GM21723 (cell line): ENCODE results near the gene FLT1.
A peak's percentile ranks its signal among the peaks of the same experiment; 100 is the strongest.

ENCODE experiments used
- ATAC-seq: cut with Tn5 transposase; IDR thresholded peaks from one replicate; pipeline ENCODE4 v1.9.1; 2021; ENCODE audit warnings: mild to moderate bottlenecking, moderate library complexity; ENCODE audit not compliant: unreplicated experiment

Gene FLT1

GRCh38 chr13:28349907-28350654 is 144.8 kb downstream of the FLT1 start:
- no peak for ATAC-seq

DNA sequence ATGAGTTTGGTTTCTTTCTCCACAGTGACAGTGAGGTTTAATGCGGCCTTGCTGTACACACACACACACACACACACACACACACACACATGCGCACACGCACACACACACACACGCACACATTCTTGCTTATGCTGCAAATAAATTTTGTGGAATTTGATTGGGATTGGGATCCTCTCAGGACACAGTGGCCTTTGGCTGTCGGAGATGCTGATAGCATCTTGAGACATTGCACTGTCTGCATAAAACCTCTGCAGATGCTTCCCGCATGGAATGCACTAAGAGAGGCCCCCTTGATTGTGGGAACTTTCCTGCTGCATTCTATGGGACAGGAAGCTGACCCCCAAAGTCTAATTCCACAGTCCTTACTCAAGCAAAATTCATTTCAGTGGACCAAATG is 145.6 kb downstream of the FLT1 start:
- ATAC-seq = no peak

DNA sequence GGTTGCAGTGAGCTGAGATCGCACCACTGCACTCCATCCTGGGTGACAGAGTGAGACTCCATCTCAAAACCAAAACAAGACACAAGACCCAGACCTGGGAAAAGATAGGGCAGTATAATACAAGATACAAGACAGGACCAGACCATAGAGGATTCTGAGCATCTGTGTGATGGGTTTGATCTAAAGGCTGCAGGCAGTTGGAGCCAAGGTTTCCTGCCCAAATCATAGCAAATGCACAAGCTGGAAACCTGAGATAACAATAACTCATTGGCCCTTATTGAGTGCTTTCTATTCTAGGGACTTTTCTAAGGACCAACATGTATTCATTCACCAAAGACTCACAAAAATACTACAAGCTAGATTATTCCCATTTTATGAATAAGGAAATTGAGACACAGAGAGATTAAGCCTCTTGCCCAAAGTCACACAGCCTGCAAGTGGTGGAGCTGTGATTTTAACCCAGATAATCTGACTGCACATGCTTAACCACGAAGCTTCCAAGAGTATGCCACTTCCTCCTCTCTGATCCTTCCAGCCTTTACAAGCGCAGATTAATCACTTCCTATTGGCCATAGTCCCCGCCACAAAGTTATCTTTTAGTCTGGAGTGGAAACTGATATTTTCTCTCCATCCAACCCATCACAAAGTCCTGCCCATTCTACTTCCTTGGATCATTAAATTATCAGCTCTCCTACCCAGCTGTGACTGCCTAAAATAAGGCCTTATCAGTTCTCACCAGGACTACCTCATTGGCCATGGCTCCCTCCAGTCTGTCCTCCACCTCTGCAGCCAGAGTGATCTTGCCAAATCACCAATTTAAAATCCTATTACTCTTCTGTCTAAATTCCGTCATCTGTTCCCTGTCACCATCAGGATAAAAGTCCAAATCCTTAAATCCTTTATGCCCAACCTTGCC is 147.2 kb downstream of the FLT1 start:
- ATAC-seq = no peak

GRCh38 chr13:28346154-28346553 is 148.8 kb downstream of the FLT1 start:
- ATAC-seq = no peak

- no peak for ATAC-seq
These were observed 150.8 kb downstream of the FLT1 start for GRCh38 chr13:28344163-28344562.

DNA sequence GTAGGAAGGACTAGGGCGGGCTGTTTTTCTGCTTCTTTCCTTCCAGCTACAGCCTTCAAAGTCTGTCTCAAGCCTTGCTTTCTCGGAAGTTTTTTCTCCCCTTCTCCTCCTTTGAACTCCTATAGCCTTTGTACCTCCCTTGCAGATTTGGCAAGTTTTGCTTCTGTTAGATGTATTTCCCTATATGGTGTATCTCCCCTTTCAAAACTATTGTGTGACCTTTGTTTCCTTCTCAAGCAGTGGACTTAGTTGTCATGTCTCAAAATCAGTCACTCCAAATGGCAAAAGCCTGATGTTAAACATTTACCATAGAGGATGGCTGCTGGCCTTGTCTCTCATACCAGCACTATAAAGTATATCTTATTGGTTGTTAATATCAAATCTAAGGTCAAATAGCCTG is 152.7 kb downstream of the FLT1 start:
- ATAC-seq = no peak

DNA sequence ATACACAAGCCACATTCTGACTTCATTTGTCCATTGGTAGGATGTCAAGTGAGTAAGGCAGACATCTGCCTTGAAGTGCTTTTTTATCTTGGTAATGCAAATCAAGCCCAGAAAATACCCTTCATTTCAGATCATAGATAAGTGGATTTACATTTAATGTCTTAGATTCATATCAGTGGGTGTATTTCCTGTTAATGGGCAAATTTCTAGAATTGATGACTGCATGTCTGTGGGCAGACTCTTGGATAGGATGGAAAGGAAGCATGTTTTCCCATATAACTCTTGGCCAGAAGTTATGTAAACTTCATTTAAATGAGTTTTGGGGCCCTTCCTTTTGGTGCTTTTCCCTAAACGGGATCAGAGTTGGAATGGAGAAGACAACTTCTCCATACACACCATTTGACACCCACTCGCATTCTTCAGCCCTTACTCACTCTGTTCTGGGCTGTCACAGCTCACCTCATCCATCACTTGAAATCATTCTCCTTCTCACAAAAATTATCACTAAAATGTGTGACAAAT is 154.6 kb downstream of the FLT1 start:
- ATAC-seq = no peak

- ATAC-seq = no peak
These were observed 155.5 kb downstream of the FLT1 start for GRCh38 chr13:28339419-28339818.

- ATAC-seq = no peak
These were observed 156.2 kb downstream of the FLT1 start for GRCh38 chr13:28338742-28339141.

- no peak for ATAC-seq
These were observed 156.8 kb downstream of the FLT1 start for GRCh38 chr13:28338006-28338574.

DNA sequence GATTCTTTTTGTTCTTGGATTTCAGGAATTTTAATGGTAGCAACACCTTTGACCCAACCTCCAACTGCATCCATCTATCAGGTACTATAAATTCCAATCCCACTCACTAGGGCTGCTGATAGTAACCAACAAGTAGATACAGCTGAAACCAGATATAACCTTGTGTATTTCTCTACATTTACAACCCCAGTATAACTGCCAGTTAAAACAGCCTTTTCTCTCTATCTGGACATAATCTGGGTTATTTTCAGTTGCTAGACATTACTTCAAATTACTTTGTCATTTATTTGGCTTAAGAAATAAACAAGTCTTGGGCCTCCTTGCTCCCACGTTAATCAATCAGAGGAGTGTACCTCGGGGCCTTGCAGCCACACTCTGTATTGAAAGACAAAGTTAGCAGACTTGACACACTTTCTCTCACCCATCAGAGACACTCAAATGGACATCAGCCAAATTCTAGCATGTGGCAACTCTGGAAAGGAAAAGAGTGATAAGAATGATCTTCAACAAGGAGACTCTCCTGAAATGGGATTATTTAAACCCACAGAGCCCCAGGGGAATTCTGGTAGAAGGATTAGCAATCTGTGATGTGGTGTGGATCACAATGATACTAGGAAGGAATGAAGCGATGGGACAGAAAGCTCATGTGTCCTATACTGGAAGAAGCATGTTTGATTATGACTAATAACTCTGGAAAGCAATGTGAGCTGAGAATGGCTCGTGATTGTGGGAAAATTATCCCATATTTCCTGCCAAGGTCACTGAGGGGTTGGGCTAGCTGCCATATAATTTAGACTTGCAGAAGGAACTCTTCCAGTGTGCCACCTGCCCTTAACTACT is 157.5 kb downstream of the FLT1 start:
- no peak for ATAC-seq

DNA sequence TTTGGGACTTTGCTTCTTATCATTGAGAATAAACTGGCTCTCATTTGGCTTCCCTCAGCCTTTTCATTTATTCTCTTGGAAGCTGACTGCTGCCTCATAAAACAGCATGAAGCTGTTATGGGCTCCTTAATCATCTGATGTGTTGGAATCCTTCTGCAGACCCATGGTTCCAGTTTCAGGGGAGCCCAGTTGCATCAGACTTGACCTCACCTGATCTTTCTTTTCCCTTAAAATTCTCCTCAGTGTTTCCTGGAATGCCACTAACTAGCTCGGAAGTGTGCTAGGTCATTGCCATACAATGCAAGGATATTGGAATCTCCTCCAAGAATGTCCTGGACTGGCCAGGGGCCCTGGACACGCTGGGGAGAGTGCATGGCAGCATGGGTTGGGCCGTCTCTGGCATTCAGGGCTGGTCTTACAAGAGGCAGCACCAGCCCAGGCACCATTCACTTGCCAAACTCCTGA is 158.7 kb downstream of the FLT1 start:
- ATAC-seq = no peak

DNA sequence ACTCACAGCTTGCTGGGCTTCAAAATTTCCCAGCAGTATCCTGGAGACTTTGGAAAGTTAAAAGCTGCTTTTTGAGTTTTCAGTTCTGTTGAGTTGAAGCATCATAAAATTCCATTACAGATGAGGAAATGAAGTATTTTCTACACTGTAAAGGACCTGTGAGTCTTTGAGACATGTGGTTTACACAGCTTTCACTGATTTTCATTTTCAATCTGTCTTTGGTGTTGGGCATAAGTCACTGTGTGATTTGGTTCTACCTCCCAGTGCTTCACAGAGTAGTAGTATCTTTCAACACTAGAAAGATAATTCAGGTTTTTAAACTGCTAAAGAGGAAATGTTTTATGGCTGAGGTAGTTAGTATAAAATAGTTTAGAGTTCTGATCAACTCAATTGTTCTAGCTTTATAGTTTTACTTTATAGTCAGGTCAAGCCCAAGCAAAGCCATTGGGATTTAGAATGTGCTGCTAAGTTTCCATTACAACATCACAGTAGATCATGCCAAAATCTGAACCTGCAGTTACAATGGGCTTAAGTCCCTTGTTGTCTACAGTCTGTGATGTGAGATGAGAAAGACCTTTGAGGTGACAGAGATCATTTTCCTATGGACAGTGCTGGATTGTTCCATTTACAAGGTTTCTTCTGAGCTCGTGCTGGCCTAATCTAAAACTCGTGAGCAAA is 161.6 kb downstream of the FLT1 start:
- peak; percentile 68 for ATAC-seq

DNA sequence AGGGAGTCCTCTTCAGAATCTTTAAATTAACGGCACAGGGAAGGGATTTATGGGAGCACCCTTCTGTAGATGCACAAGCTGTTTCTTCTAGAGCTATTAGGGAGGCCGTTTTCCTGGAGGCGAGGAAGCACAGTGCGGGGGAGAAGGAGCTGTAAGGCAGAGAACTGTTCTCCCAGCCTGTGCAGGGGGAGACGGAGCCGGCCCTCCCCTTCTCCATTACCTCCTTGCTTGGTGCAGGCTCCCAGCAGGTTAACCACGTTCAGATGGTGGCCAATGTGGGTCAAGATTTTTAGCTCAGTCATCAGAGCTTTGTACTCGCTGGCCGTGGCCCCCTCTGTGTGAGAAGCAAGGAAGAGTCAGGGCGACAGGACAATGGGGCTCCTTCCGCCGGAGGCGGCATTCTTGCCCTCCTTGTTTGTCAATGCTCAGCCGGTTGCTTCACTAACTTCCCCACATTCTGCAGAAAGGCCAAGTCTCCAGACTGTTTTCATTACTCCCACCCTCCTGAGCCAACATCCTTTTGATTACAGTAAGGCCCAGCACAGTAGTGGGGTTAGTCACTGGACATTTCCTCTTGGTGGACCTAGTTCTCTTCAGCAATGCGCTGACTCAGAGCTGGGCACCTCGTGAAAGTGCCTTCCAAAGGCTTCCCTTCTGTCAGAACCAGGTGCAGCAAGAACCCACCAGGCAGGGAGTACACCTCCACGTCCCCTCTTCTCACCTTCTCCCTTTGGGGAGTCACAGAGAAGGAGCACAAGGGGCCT is 165.4 kb downstream of the FLT1 start:
- ATAC-seq = no peak

- ATAC-seq = no peak
These were observed 166.7 kb downstream of the FLT1 start for GRCh38 chr13:28328271-28328607.

DNA sequence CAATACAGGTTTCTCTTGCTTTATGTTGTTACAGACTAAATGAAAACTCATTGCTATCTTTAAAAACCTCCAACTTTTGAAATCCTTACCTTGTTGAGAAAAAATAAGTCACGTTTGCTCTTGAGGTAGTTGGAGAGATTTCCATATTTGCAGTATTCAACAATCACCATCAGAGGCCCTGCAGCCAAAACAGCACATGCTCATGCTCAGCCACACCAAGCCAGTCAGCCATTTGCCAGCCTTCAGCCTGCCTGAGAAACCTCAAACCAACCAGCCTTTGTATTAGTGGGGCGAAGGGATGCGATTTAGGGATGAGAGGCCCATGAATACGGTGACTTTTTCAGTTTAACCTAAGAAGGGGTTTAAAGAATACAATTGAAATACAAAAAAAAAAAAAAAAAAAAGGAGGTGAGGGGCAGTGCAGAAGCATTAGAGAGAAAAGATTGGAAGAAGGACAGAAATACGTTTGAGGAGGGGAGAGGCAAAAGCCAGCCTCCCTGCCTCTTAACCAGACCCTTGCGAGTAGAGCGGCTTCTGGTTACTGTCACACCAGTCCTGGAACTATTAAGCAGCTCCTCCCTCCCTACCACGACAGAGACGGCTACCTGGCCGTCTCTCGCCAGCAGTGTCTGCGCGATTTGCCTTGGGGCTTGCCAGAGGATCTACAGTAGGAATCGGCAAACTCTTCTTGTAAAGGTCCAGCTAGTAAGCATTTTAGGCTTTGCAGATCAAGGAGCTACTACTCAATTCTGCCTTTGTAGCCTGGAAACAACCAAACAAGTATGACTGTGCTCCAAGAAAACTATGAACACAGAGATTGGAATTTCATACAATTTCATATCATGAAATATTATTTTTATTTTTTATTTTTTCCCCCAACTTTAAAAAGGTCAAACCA is 167.3 kb downstream of the FLT1 start:
- no peak for ATAC-seq

- no peak for ATAC-seq
These were observed 168.9 kb downstream of the FLT1 start for GRCh38 chr13:28326056-28326455.

- ATAC-seq = no peak
These were observed 169.9 kb downstream of the FLT1 start for GRCh38 chr13:28325022-28325421.
